HG03571 (cell line): Measurements from ENCODE around the gene PLIN1.

Source experiments
- ATAC-seq: cut with Tn5 transposase; IDR thresholded peaks from one replicate; pipeline ENCODE4 v1.9.1; 2021; ENCODE audit not compliant: unreplicated experiment

Gene PLIN1

DNA sequence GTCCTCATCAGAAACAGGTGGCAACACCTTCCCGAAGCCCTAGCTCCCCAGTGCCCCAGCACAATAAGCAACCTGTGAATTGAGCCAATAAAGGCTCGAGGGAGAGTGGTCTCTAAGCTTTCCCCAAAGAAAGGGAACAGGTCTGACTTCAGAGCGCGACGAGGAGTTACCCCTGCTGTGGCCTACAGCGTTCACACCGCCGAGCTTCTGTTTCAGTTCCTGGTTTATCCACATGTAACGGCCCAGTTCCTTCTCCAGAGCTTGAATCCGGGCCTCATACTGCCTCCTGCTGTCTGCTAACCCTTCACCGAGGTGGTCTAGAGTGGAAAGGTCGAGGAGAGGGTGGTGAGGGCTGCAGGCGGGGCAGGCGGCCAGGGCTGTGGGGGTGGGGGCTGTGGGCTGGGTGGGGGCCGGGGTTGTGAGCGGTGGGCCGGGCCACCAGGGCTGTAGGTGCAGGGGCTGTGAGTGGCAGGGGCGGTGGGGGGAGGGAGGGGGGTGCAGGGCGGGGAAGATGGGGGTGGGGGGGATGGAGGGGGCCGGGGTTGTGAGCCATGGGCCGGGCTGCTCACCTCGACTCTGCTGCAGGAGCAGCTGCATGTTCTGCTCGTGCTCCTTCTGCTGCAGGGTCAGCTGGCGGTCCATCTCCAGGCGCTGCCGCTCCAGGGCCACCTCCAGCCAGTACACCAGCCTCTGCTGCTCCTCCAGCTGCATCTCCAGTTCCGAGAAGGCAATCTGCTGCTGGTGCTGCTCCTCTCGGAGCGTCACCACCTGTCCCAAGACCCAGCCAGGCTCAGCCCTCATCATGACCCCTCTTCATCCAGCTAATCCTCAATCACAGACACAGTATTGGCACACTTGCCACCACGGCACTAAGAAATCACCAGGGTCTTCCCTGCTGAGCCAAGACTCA lies 50.1 kb downstream of the PLIN1 start:
- ATAC-seq, result no peak

DNA sequence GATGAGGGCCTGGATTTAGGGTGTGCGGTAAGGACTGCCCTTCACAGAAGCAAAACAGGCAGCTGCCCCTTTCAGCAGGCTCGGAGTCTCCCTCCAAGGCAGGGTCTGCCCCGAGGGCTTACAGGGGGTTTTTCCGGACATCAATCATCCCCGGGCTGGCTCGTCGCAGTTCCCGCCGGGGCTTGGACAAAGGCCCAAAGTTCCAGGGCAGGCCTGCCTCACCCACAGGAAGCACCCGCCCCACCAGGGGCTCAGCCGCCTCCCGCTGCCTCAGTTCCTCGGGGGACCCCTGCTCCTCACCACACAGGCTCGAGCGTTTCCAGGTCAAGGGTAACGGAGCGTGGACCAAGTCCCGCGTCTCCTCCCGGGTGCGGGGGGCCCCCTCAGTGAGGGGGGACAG lies 50.9 kb downstream of the PLIN1 start:
- no peak for ATAC-seq

DNA sequence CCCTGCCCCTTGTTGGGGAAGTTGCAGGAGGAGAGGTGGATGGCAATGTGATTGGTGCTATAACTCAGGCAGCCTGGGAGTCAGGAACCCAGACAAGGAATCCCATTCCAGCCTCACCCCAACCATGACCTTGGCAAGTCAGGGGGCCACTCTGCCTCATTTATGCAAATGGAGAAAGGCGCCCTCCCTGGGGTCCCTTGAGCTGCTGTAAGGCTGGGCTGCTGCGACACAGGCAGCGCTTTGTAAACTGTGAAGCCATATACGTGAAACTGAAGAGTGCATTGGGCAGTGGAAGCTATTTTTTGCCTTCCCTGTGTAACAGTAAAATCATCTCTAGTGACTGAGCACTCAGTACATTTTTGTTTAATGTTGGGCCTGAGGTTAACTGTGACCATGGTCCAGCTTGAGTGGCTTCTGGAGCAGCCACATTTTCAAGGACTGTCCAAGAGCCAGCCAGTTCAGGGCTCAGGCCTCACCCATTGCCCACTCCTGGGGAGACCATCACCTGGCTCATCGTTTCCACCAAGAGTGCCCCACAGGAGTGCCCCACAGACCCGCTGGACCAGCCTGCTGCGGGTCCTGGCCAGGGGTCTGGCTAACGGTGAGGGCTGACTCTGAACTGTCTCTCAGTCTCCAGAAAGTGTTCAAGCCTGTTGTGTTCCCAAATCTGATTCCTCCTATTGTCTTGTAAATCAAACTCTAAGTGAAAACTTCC lies 51.8 kb downstream of the PLIN1 start:
- no peak for ATAC-seq

DNA sequence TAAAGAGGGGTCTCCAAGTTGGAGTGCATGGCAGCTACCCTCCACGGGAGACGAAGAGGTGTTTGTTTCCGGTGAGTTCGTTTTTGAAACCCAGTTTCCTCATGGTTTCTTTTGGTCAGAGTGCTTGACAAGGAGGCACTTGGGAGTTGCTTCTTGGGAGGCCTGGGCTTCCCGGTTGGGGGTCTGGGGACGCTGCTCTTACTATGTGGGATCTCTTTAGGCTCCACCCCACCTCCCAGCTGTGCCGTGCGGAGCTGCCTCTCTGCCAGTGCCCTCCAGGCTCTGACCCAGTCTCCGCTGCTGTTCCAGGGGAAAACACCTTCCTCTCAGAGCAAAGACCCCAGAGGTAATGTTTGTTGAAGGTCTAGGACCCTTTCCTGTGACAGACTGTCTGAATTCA lies 53.5 kb downstream of the PLIN1 start:
- ATAC-seq, result no peak

DNA sequence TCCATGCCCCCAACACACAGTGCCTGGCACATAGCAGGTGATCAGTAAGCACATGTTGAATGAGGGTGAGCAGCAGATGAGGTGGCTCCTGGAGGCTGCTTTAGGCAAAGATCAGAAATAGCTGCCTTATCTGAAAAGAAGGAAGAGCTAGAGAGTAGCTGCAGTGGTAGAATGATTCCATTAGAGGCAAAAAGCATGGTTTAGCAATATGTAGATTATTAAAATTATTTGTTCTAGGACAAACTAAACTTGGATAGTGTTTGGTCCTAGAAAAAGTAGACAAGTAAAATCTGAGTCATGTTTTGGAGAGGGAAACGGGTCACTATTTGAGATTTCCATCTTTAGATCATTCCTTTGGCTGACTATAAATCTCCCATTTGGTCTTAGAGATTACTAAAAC lies 56.0 kb downstream of the PLIN1 start:
- no peak for ATAC-seq

DNA sequence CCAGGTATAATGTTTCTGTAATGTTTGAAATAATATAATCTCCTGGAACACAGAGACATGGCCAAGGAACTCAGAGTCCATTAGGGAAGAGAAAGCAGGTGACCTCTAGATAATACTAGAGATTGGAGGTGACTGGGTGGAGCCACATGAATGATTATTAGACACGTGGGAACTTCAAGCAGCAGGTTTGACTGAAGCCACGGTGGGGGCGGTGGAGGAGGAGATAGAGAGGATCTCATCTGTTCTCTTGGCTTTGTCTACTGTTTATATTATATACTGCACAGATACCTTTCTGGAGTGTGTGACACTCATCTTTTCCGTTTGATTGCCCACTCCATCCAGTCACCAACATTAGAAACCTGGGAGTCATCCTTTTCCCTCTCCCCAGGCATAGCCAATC lies 57.6 kb downstream of the PLIN1 start:
- no peak for ATAC-seq

DNA sequence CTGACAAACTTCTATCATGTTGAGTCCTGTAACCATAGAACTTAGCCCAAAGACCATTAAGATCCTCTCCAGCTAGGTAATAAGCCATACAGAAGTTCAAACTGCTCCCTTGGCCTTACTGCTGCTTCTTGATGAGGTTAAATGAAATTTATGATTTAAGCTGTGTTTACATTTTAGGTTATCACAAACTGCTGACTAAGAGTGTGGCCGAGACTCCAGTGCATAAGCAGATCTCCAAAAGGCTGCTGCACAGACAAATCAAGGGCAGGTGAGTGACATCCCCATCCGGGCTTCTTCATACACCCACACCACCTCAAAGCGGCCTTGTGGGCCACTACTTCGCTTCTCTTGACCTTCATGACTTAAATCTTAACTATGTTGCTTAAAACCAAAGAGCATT lies 62.9 kb downstream of the PLIN1 start:
- ATAC-seq, result no peak

DNA sequence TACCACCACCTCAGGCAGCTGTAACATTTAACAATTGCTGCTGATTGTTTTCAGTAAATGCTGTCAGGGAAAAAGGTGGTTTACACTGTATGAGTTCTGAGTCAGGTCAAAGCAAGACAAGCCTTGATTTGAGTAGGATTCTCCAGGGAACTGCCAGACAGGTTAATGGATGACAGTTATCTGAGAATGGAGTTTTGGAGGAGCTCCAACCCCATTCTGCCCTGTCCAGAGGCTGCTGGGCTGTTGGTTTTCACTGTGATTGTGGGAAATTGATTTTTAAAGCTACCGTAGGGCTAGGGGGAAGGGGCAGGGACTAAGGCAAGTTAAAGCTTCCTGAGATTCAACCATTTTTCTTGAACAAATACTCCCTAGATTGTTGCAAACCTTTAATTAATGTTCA lies 64.0 kb downstream of the PLIN1 start:
- no peak for ATAC-seq
